Measurements from ENCODE around the gene SLFN5.
"Not testable (repeated sequence)": the region's sequence is repeated elsewhere in the genome, so short reads cannot be mapped to it uniquely, and the experiment has no call there.

Gene SLFN5

DNA sequence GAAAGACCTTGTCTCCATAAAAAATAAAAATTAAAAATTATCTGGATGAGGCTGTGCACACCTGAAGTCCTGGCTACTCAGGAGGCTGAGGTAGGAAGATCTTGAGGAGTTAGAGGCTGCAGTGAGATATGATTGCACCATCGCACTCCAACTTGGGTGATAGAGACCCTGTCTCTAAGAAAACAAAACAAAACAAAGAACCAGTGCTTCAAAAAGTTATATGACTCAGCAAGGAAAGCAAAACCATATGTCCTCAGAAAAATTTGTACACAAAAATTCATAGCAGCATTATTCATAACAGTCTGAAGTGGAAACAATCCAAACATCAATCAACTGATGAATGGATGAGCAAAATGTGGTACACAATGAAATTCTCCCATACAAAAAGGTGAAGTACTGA is 48.9 kb downstream of the SLFN5 start:
- H3K36me3 Mint-ChIP-seq (ENCODE audit: low read depth) = peaks cover 4% of the 10 kb centered on the region
- peaks cover 31% of the 10 kb centered on the region for H3K4me1 Mint-ChIP-seq
- ATAC-seq (no peak), DNase-seq (no peak)
- H3K9me3 Mint-ChIP-seq = peaks cover 19% of the 10 kb centered on the region
- no peaks in the 10 kb centered on the region for H3K27me3 Mint-ChIP-seq
- no peak overlapping the region for H3K4me3 Mint-ChIP-seq
- H3K27ac Mint-ChIP-seq = no peak overlapping the region

DNA sequence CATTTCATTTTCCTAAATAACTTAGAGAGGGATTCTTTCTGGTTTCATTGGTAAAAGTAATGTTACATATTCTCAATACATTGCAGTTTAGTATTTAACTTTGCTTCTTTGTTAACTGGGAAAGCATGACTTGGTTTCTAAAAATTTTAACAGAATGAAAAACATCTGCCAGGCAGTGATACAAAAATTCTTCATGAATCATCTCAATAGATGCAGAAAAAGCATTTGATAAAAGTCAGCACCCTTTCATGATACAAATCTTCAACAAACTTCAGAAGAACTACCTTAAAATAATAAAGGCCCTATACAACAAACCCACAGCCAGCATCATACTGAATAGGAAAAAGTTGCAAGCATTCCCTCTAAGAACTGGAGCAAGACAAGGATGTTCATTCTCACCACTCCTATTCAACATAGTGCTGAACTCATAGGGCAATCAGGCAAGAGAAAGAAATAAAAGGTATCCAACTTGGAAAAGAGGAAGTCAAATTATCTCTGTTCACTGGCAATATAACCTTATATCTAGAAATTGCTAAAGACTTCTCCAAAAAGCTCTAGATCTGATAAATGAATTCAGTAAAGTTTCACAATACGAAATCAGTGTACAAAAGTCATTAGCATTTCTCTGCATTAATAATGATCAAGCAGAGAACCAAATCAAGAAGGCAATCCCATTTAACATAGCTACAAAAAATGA is 50.4 kb downstream of the SLFN5 start:
- Mint-ChIP-seq H3K4me3 (no peak overlapping the region), H3K36me3 (ENCODE audit: low read depth) (peaks cover 4% of the 10 kb centered on the region), H3K4me1 (peaks cover 22% of the 10 kb centered on the region), H3K27me3 (peaks cover 5% of the 10 kb centered on the region), H3K9me3 (peaks cover 20% of the 10 kb centered on the region), H3K27ac (no peak overlapping the region)
- ATAC-seq (no peak), DNase-seq (no peak)

DNA sequence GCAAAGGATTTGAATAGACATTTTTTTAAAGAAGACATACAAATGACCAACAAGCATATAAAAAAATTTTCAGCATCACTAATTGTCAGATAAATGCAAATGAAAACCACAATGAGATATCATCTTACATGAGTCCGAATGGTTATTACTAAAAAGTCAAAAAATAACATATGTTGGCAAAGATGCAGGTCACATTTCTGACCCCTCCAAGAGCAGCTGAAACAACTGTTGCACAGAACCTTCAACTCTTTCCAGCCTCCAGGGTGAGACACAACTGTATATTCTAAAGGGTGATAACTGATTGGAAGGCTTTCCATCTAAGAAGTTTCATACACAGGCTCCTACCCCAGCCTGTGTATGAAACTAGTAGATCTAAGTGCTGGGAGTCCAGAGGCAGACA is 51.9 kb downstream of the SLFN5 start:
- H3K4me3 Mint-ChIP-seq = no peak overlapping the region
- peaks cover 10% of the 10 kb centered on the region for H3K9me3 Mint-ChIP-seq
- DNase-seq (no peak), ATAC-seq (no peak)
- H3K27me3 Mint-ChIP-seq = peaks cover 9% of the 10 kb centered on the region
- H3K36me3 Mint-ChIP-seq (ENCODE audit: low read depth) = peaks cover 4% of the 10 kb centered on the region
- H3K27ac Mint-ChIP-seq = no peak overlapping the region
- peaks cover 10% of the 10 kb centered on the region for H3K4me1 Mint-ChIP-seq

DNA sequence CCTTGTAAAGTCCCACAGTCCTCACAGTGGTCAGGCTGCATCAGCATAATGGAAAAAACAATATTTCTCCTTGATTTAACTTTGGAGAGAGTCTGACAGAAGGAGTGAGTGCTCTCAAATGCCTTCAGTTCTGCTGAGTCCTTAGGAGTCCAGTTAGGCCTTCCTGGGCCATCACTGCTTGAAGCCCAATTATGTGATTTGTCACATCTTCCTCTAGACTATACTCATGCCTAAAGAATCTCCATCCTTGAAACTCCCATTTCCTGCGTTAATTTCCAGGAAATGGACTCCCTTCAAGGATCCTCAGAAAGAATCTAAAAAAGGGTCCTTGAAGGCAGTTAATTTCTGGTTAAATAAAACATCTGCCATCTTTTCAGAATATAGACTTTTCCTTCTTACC is 52.8 kb downstream of the SLFN5 start:
- H3K36me3 Mint-ChIP-seq (ENCODE audit: low read depth) = peaks cover 5% of the 10 kb centered on the region
- H3K27ac Mint-ChIP-seq = no peak overlapping the region
- ATAC-seq (no peak), DNase-seq (no peak)
- peaks cover 6% of the 10 kb centered on the region for H3K4me1 Mint-ChIP-seq
- peaks cover 13% of the 10 kb centered on the region for H3K9me3 Mint-ChIP-seq
- H3K4me3 Mint-ChIP-seq = no peak overlapping the region
- peaks cover 9% of the 10 kb centered on the region for H3K27me3 Mint-ChIP-seq

DNA sequence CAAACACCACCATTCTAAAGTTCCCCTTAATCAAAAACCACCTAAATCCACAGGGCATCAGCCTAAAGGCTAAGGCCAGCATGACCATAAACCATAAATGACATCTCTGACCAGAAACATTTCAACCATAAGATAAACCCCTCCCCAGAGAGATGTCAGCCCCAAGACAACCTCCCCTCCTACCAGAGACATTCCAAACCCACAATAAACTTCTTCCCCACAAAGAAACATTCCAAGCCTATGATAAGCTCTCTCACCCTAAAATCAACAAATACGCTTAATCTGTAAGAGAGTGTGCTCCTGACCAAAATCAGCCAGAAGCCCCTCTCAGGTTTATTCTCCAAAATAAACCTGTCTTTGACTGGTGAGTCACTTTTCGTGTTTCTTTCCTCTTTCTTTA is 54.8 kb downstream of the SLFN5 start:
- H3K9me3 Mint-ChIP-seq = peaks cover 23% of the 10 kb centered on the region
- H3K27ac Mint-ChIP-seq = no peak overlapping the region
- H3K4me1 Mint-ChIP-seq = peaks cover 4% of the 10 kb centered on the region
- DNase-seq (no peak), ATAC-seq (no peak)
- H3K27me3 Mint-ChIP-seq = peaks cover 9% of the 10 kb centered on the region
- H3K4me3 Mint-ChIP-seq = no peak overlapping the region
- H3K36me3 Mint-ChIP-seq (ENCODE audit: low read depth) = peaks cover 9% of the 10 kb centered on the region

DNA sequence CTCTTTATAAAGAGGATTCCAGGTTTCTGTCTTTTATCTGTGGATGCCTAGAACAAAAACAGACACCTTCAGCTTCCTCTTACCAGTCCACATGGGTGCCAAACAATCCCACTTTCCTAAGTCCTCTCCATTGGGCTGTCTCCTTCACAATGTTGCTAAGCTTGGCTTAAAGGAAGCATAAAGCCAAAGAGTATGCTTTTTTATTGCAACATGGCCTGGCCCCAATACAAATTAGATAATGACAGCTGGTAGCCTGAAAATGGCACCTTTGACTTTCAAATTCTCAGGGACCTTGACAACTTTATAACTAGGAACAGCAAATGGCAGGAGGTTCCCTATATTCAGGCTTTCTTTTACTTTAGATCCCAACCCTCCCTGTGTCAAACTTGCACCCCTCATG is 55.8 kb downstream of the SLFN5 start:
- peaks cover 9% of the 10 kb centered on the region for H3K27me3 Mint-ChIP-seq
- H3K4me3 Mint-ChIP-seq = no peak overlapping the region
- peaks cover 4% of the 10 kb centered on the region for H3K4me1 Mint-ChIP-seq
- no peak for DNase-seq
- peaks cover 9% of the 10 kb centered on the region for H3K36me3 Mint-ChIP-seq (ENCODE audit: low read depth)
- ATAC-seq = no peak
- peaks cover 31% of the 10 kb centered on the region for H3K9me3 Mint-ChIP-seq
- no peak overlapping the region for H3K27ac Mint-ChIP-seq

DNA sequence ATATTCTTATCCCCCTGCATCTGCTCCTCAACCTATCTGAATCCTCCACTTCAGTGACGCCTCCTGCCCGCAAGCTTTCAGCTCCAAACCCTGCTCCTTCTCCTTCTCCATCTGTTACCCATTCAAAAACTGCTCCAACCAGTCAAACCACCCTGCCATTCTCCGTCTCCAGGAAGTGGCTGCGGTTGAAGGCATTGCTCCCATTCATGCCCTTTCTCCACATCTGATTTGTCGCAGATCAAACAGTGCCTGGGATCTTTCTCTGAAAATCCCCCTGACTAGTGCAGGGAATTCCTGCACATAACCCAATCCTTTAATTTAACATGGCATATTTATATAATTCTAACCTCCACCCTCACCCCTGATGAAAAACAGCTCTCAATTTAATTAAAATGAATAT is 56.3 kb downstream of the SLFN5 start:
- H3K4me3 Mint-ChIP-seq = no peak overlapping the region
- H3K9me3 Mint-ChIP-seq = peaks cover 36% of the 10 kb centered on the region

DNA sequence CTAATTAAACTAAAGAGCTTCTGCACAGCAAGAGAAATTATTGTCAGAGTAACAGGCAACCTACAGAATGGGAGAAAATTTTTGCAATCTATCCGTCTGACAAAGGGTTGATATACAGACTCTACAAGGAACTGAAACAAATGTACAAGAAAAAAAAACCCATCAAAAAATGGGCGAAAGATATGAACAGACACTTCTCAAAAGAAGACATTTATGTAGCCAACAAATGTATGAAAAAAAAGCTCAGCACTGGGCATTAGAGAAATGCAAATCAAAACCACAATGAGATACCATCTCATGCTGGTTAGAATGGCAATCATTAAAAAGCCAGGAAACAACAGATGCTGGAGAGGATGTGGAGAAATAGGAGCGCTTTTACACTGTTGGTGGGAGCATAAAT is 66.5 kb downstream of the SLFN5 start:
- H3K27ac Mint-ChIP-seq; H3K27me3 Mint-ChIP-seq; H3K9me3 Mint-ChIP-seq; ATAC-seq; H3K36me3 Mint-ChIP-seq (ENCODE audit: low read depth); DNase-seq; H3K4me3 Mint-ChIP-seq: not testable (repeated sequence)
- peaks cover 21% of the 10 kb centered on the region for H3K4me1 Mint-ChIP-seq

More for the DNA sequence above, 56.3 kb downstream of the SLFN5 start:
- peaks cover 4% of the 10 kb centered on the region for H3K4me1 Mint-ChIP-seq
- H3K27ac Mint-ChIP-seq = no peak overlapping the region
- no peak for DNase-seq
- peaks cover 9% of the 10 kb centered on the region for H3K27me3 Mint-ChIP-seq
- no peak for ATAC-seq
- peaks cover 9% of the 10 kb centered on the region for H3K36me3 Mint-ChIP-seq (ENCODE audit: low read depth)

DNA sequence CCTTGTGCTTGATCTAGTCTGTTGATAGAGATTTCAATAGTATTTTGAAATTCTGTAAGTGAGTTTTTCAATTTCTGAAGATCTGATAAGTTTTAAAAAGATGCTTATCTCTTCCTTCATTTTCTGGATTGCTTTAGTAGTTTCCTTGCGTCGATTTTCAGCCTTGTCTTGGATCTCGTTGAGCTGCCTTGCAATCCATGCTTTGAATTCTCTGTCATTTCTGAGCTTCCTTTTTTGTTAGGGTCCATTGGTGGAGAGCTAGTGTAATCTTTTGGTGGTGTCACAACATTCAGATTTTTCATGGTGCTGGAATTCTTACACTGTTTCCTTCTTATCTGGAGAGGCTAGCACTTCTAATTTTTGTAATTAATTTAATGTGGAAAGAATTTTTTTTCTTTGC is 69.5 kb downstream of the SLFN5 start:
- ATAC-seq = no peak
- no peak overlapping the region for H3K4me3 Mint-ChIP-seq

DNA sequence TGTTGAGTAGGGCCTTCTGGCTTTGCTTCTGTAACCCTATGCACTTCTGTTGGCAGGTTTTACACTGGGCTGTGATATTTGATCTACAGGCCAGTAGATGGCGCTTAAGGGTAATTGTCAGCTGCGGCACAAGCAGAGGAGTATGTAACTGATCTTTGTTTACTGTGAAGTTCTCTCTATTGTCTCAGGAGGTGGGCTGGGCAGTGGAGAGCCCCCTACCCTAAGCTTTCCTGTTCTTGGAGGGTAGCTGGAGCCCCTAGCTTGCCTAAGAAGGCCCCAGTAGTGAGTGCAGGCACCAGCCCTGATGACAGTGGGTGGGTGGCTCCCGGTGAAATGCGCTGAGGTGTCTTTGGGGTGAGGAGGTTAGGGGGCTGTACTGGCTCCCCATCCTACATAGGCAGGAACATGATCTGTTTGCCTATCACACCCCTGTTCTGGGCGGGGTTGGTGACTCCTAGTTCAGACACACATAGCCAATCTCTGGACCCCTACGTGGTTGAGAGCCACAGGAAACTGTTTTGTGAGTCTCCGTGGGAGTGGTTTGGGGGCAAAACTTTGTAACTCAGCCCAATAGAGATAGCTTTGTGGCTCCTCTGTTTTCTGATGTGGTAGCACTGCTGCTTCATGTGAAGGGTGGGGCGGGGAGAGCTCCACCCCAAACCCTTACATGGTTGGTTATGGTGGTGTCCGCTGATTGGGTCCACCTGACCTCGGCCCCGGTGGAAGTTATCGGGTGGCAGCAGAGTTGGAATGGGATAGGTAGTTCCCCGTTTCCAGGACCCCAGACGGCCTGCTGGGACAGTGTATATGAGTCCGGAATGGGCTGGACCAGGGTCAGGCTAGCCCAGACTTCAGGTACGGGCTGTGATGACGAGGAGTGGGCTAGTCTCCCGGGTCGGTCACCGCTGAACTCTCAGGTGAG is 70.2 kb downstream of the SLFN5 start:
- Mint-ChIP-seq H3K27ac (peak overlapping the region; percentile 69), H3K36me3 (ENCODE audit: low read depth) (peaks cover 1% of the 10 kb centered on the region), H3K27me3 (no peaks in the 10 kb centered on the region), H3K9me3 (peaks cover 6% of the 10 kb centered on the region), H3K4me3 (peak overlapping the region; percentile 81), H3K4me1 (peaks cover 26% of the 10 kb centered on the region)
- peak; percentile 93 for ATAC-seq
- DNase-seq = peak; percentile 72

More for the DNA sequence above, 69.5 kb downstream of the SLFN5 start:
- Mint-ChIP-seq H3K27me3 (no peaks in the 10 kb centered on the region), H3K36me3 (ENCODE audit: low read depth) (peaks cover 1% of the 10 kb centered on the region), H3K27ac (no peak overlapping the region), H3K9me3 (peaks cover 6% of the 10 kb centered on the region), H3K4me1 (peaks cover 26% of the 10 kb centered on the region)
- no peak for DNase-seq

DNA sequence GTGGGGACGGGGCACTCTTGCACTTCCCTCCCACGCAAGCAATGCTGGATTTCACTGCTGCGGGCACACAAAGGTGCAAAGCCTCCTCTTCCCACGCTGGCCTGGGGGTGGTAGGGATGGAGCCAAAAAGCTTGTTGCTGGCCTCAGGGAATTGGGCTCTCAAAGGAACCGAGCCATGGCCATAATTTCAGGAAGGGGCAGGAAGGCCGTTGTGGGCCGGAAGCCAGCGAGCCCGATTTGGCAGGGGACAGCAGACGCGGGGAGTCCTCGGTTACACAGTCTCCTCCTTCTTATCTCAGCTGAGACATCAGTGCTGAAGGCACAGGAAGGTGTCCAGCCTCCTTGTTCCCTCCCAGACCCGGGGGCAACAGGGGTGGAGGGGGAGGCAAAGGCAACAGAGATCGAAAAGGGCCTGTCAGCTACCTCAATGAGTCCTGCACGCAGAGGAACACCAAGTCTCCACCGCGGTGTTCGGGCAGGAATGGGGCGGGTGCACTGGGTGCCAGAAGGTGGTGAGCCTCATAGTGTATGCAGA is 71.1 kb downstream of the SLFN5 start:
- Mint-ChIP-seq H3K27ac (peak overlapping the region; percentile 21), H3K4me1 (peaks cover 26% of the 10 kb centered on the region), H3K4me3 (peak overlapping the region; percentile 81), H3K27me3 (no peaks in the 10 kb centered on the region), H3K36me3 (ENCODE audit: low read depth) (peaks cover 1% of the 10 kb centered on the region), H3K9me3 (peaks cover 6% of the 10 kb centered on the region)
- ATAC-seq = no peak
- DNase-seq = peak; percentile 20

DNA sequence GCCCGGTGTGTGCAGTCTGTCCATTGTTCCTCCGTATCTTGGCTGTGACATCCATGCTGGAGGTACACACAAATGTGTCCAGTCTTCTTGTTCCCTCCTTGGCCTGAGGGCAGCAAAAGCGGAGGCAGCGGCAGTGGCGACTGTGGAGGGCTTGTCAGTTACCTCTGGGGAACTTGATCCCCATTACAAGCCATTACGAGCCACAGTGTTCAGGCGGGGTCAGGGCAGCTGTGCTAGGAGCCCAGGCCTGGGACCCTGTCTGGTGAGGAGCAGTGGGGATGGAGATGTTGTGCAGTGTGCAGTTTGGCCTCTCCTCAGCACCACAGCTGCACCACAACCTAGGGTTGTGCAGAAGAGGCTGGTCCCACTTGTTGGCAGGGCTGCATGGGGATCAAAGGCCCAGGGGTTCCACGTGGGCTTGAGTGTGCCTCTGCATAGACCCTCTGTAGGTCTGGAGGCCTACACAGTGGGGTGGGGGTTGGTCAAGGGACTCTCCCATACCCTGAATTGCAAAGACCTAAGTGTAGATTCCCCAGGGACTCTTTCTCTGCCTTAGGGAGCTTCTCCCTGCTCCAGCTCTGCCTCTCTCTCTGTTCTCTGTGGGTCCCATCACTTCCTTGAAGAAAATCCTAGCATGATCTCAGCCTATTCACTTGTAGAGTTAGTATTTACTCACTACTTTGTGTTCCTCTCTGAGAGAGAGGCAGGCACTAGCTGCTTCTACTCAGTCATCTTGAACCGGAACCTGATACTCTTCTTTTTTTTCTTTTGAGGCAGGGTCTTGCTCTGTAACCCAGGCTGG is 71.7 kb downstream of the SLFN5 start:
- H3K27me3 Mint-ChIP-seq = no peaks in the 10 kb centered on the region
- ATAC-seq (no peak), DNase-seq (no peak)
- H3K27ac Mint-ChIP-seq = no peak overlapping the region
- peak overlapping the region; percentile 81 for H3K4me3 Mint-ChIP-seq
- no peaks in the 10 kb centered on the region for H3K9me3 Mint-ChIP-seq
- H3K4me1 Mint-ChIP-seq = peaks cover 26% of the 10 kb centered on the region
- H3K36me3 Mint-ChIP-seq (ENCODE audit: low read depth) = peaks cover 4% of the 10 kb centered on the region

DNA sequence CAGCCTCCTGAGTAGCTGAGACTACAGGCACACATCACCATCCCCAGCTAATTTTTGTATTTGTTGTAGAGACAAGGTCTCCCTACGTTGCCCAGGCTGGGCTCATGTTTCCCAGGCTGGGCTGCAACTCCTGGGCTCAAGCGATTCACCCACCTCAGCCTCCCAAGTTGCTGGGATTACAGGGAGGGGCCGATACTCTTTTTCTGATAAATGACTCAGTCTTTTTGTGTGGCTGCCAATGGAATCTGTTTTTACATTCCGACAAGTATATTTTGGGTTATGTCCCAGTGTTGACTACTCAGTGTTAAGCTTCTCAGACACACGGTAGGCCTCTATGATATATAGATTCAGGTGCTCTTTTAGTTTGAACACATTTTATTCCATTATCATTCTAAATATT is 72.4 kb downstream of the SLFN5 start:
- Mint-ChIP-seq H3K27ac (no peak overlapping the region), H3K36me3 (ENCODE audit: low read depth) (peaks cover 4% of the 10 kb centered on the region), H3K9me3 (no peaks in the 10 kb centered on the region), H3K4me3 (no peak overlapping the region), H3K27me3 (no peaks in the 10 kb centered on the region), H3K4me1 (peaks cover 26% of the 10 kb centered on the region)
- ATAC-seq = no peak
- DNase-seq = no peak

DNA sequence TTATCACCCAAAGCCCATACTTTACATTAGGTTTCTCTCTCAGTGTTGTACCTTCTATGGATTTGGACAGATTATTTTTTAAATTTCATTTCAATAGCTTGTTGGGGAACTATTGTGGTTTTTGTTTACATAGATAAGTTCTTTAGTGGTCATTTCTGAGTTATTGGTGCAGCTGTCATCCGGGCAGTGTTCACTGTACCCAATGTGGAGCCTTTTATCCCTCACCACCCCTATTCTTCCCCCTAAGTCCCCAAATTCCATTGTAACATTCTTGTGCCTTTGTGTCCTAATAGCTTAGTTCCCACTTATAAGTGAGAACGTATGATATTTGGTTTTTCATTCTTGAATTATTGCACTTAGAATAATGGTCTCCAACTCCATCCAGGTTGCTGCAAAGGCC is 73.1 kb downstream of the SLFN5 start:
- Mint-ChIP-seq H3K4me1 (peaks cover 26% of the 10 kb centered on the region), H3K36me3 (ENCODE audit: low read depth) (peaks cover 4% of the 10 kb centered on the region), H3K27me3 (no peaks in the 10 kb centered on the region), H3K9me3 (no peaks in the 10 kb centered on the region), H3K27ac (no peak overlapping the region), H3K4me3 (no peak overlapping the region)
- ATAC-seq (no peak), DNase-seq (no peak)
